Endothelial cell of umbilical vein (primary cell): ENCODE measurements around the gene EPB41L2. TPM values are rescaled to one million over a fixed set of nuclear protein-coding genes. Genes with fewer than 3 reads are reported as not detected.

Source experiments
- BruUV-seq: library from RNA; stranded (reverse); fragments of 400-500 nt; replicated peaks from 2 replicates; lab custom pipeline; 2021; lab: Mats Ljungman, UMichigan
- CTCF ChIA-PET: fragments of 300-600, 350-600 bp; sonication (Branson Sonifier 250); formaldehyde crosslinking; loops from one replicate; lab custom pipeline; 2021; ENCODE audit warnings: antibody characterized with exemption, inconsistent platforms; lab: Charles Lee
- POLR2A ChIA-PET: fragments of 300-600, 350-600 bp; sonication (Branson Sonifier 250); formaldehyde crosslinking; loops from one replicate; lab custom pipeline; 2021; ENCODE audit warnings: antibody characterized with exemption, inconsistent platforms; lab: Charles Lee
- DNase-seq: peaks from one replicate; pipeline ENCODE4 v3.0.0-alpha.2; 2011; ENCODE audit warnings: low read depth, low spot score
- FAIRE-seq: peaks from 2 replicates; lab custom pipeline; 2011; peaks lifted over from hg19 to GRCh38; lab: Jason Lieb, UNC
- H2AFZ ChIP-seq: 2 replicates; pipeline ENCODE4 v1.6.0; 2012; ENCODE audit warnings: low read depth, low read length, control low read depth, inconsistent platforms
- H3K27ac ChIP-seq: 2 replicates; pipeline ENCODE4 v1.5.1; 2011; ENCODE audit warnings: low read depth, mild to moderate bottlenecking, control low read depth, low read length, moderate library complexity; ENCODE audit not compliant: insufficient read depth
- H3K27me3 ChIP-seq, 2 experiments: 2 replicates each; pipeline versions ENCODE4 v1.6.0 to v1.6.1; 2011; ENCODE audit warnings: low read length in 2 of 2, mixed read lengths in 1 of 2; ENCODE audit not compliant: control insufficient read depth in 2 of 2, insufficient read depth in 2 of 2
- H3K36me3 ChIP-seq, 2 experiments: 2 replicates in 1 of 2; 3 replicates in 1 of 2; pipeline ENCODE4 v1.5.1; 2011; ENCODE audit warnings: low read length in 2 of 2, mild to moderate bottlenecking in 1 of 2, moderate library complexity in 1 of 2; ENCODE audit not compliant: control insufficient read depth in 2 of 2, insufficient read depth in 2 of 2; ENCODE audit errors: extremely low read depth in 1 of 2
- H3K4me1 ChIP-seq: 3 replicates; pipeline ENCODE4 v1.5.1; 2011; ENCODE audit warnings: mild to moderate bottlenecking, low read length; ENCODE audit not compliant: control insufficient read depth, insufficient read depth; ENCODE audit errors: extremely low read depth
- H3K4me2 ChIP-seq: 2 replicates; pipeline ENCODE4 v1.6.1; 2011; ENCODE audit warnings: low read length, control low read depth, mixed read lengths; ENCODE audit not compliant: insufficient read depth
- H3K4me3 ChIP-seq, 3 experiments: fragments of 200-600 bp in 1 of 3; sonication (generic), shearing (Covaris generic) in 1 of 3; replicated peaks in 1 of 3; 2 replicates each; pipeline ENCODE4 v1.5.1; 2011 to 2016; ENCODE audit warnings: control low read depth in 3 of 3, low read length in 3 of 3, mild to moderate bottlenecking in 2 of 3, inconsistent platforms in 1 of 3, low read depth in 1 of 3, moderate library complexity in 1 of 3; ENCODE audit not compliant: insufficient read depth in 1 of 3
- H3K79me2 ChIP-seq: 2 replicates; pipeline ENCODE4 v1.6.0; 2012; ENCODE audit warnings: low read length, inconsistent platforms; ENCODE audit not compliant: control insufficient read depth, insufficient read depth
- H3K9ac ChIP-seq: replicated peaks from 2 replicates; pipeline ENCODE3; 2011; ENCODE audit warnings: low read length, control low read depth; ENCODE audit not compliant: insufficient read depth; ENCODE audit errors: extremely low read depth
- H3K9me1 ChIP-seq: replicated peaks from 3 replicates; pipeline ENCODE4 v1.6.0; 2011; ENCODE audit warnings: mild to moderate bottlenecking, low read length; ENCODE audit not compliant: control insufficient read depth, insufficient read depth; ENCODE audit errors: extremely low read depth
- H3K9me3 ChIP-seq: replicated peaks from 2 replicates; pipeline ENCODE4 v1.5.1; 2012; ENCODE audit warnings: low read length, inconsistent platforms; ENCODE audit not compliant: control insufficient read depth, insufficient read depth
- H4K20me1 ChIP-seq: replicated peaks from 2 replicates; pipeline ENCODE3; 2011; ENCODE audit warnings: mild to moderate bottlenecking, low read length; ENCODE audit not compliant: control insufficient read depth, insufficient read depth; ENCODE audit errors: extremely low read depth
- CTCF ChIP-seq, 2 donors: IDR thresholded peaks; 1 replicate in 1 of 2; 2 replicates in 1 of 2; pipeline ENCODE4 v1.5.1; 2011; ENCODE audit warnings: low read length in 2 of 2, mild to moderate bottlenecking in 2 of 2, moderate library complexity in 2 of 2, control low read depth in 1 of 2, inconsistent platforms in 1 of 2, low read depth in 1 of 2; ENCODE audit not compliant: insufficient read depth in 1 of 2; ENCODE audit errors: extremely low read depth in 1 of 2
- EZH2 ChIP-seq: IDR thresholded peaks from 2 replicates; pipeline ENCODE4 v1.6.1; 2012; ENCODE audit warnings: borderline replicate concordance, low read depth, mild to moderate bottlenecking, moderate library complexity, low read length, inconsistent platforms; ENCODE audit not compliant: severe bottlenecking
- FOS ChIP-seq: IDR thresholded peaks from 2 replicates; pipeline ENCODE4 v1.6.1; 2011; ENCODE audit warnings: mild to moderate bottlenecking, low read length, moderate library complexity, borderline replicate concordance; ENCODE audit not compliant: insufficient read depth
- GATA2 ChIP-seq: IDR thresholded peaks from 2 replicates; pipeline ENCODE4 v1.7.0; 2011; ENCODE audit warnings: low read depth, mild to moderate bottlenecking, moderate library complexity, mixed read lengths, low read length; ENCODE audit not compliant: insufficient read length, insufficient read depth
- JUN ChIP-seq: IDR thresholded peaks from 2 replicates; pipeline ENCODE4 v1.6.1; 2011; ENCODE audit warnings: borderline replicate concordance, low read depth; ENCODE audit not compliant: insufficient read length, insufficient read depth
- MAX ChIP-seq: IDR thresholded peaks from 2 replicates; pipeline ENCODE4 v1.6.1; 2011; ENCODE audit not compliant: insufficient read depth, insufficient read length
- MYC ChIP-seq: IDR thresholded peaks from one replicate; pipeline ENCODE4 v1.6.1; 2011; ENCODE audit warnings: mild to moderate bottlenecking, low read depth, low read length
- POLR2A ChIP-seq: IDR thresholded peaks from 2 replicates; pipeline ENCODE4 v1.6.1; 2012; ENCODE audit warnings: low read depth, mild to moderate bottlenecking, control low read depth, low read length
- POLR2AphosphoS5 ChIP-seq: IDR thresholded peaks from 2 replicates; pipeline ENCODE4 v1.6.1; 2012; ENCODE audit warnings: low read depth, mild to moderate bottlenecking, control low read depth, low read length, moderate library complexity; ENCODE audit not compliant: insufficient read depth
- dilution Hi-C: fragments of 300-500 bp; cut with MboI; formaldehyde crosslinking; loops from one replicate; pipeline ENCODE4 v1.15.0; 2019; ENCODE audit warnings: low sequenced_read_pairs; ENCODE audit not compliant: extremely low pct_ligation_motif_present
- intact Hi-C: fragments of 100-400 bp; cut with micrococcal nuclease; formaldehyde crosslinking; loops from one replicate; pipeline ENCODE4 v1.10.0; 2022
- polyA plus RNA-seq, 4 experiments: library from polyadenylated mRNA; depleted of rRNA in 3 of 4; stranded (reverse) in 3 of 4; unstranded in 1 of 4; fragments of >200 nt; gene quantifications; 2 replicates each; pipeline versions ENCODE4 v1.2.1 to v1.2.3, GENCODE V29; 2011 to 2012; ENCODE audit warnings: missing spikeins in 1 of 4
- total RNA-seq: library from RNA; stranded (reverse); gene quantifications from 2 replicates; pipeline ENCODE4 v1.2.3, GENCODE V29; 2021

The EPB41L2 gene
- total and polyA plus RNA-seq, 2 donors (not counting 3 experiments of a cell fraction or from before 2014, with no cell fraction given) = 26.5 to 87.7 TPM

GRCh38 chr6:131048933-131049515 lies 14.0 kb downstream of the EPB41L2 start:
- Histone ChIP-seq H3K79me2 (peaks cover 68% of the 10 kb centered on the region), H3K4me3 (no peak overlapping the region), H3K9me1 (no peaks in the 10 kb centered on the region), H3K9me3 (peaks cover 4% of the 10 kb centered on the region), H3K4me1 (peaks cover 10% of the 10 kb centered on the region), H4K20me1 (no peaks in the 10 kb centered on the region), H2AFZ (no peak overlapping the region), H3K9ac (no peak overlapping the region), H3K36me3 (no peaks in the 10 kb centered on the region), H3K4me2 (no peak overlapping the region), H3K27ac (no peak overlapping the region), H3K27me3 (no peaks in the 10 kb centered on the region)
- intact Hi-C loops (no loop called here), dilution Hi-C loops (no loop called here)
- ChIA-PET POLR2A (no interaction called here), CTCF (interaction anchor here (1.1 to 1.5 kb wide), 3 partner anchors 12 to 177 kb away, joined by 3 to 4 read pairs (median 4); no protein-coding TSS in a partner anchor)
- BruUV-seq = no TSS peak
- FAIRE-seq = no peak
- TF ChIP-seq POLR2AphosphoS5 (no peak), EZH2 (no peak), POLR2A (no peak), MAX (no peak), MYC (no peak), JUN (no peak), CTCF (IDR thresholded peaks at IDR 0.05; ENCODE audit: extremely low read depth in 1 of 2, insufficient read depth in 1 of 2, low read depth in 1 of 2, low read length in 2 of 2) (no peak), FOS (no peak), GATA2 (no peak)
- no peak for DNase-seq
